GM18526 (cell line): ENCODE results near the gene AKT1.

ENCODE experiments used
- POLR2A ChIP-seq: IDR thresholded peaks from 3 replicates; pipeline ENCODE4 v1.6.1; 2011; ENCODE audit not compliant: insufficient read length; ENCODE audit errors: extremely low read depth

AKT1 gene

GRCh38 chr14:104773505-104774452 is 21.8 kb downstream of the AKT1 start:
- no peak for TF ChIP-seq POLR2A

- no peak for TF ChIP-seq POLR2A
Observed at GRCh38 chr14:104772707-104773504, 22.6 kb downstream of the AKT1 start.

DNA sequence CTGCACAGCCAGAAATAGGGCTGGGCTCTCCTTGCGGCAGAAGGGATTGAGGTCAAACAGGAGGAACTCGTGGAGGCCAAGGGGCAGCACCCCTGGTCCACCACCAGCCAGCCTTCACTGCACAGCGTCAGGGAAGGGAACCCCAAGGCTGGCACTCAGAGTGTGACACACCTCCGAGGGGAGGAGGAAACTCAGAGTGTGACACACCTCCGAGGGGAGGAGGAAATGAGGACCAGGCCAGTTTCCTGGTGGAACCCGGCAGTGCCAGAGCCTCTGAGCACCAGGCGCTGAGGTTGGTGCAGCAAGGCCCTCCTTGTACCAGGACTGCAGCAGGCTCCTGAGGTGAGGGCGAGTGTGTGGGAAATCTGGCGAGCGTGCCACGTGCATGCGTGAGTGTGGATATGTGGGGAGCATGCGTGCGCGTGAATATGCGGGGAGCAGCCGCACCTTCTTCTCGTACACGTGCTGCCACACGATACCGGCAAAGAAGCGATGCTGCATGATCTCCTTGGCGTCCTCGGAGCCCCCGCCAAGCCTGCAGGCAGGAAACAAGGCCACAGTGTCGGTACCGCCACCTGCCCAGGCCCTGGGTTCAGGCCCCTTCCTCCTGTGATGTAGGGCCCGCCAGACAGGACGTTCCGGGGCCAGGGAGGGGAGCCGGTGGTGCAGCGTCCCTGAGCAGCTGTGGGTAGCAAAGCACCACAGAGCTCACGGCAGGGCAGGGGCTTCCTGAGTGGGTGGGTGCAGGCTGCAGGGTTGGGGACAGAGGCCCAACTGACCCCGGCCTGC is 23.4 kb downstream of the AKT1 start:
- TF ChIP-seq POLR2A = no peak

DNA sequence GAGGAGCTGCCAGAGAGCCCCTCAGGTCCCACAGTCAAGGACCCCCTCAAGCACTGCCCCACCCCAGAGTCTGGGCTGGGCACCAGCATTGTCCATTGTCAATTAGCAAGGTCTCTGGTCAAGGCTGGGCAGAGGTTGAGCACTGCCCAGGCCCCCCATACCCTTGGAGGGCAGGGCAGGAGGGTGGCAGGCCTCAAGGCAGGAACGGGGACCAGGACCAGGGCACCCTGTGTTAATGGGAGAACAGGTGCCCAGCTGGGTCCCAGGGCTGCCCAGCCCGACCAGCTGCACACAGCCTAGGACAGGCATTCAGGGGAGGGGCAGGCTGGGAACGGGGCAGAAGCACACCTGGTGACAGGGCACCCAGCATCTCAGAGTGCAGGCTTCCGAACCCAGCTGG is 24.2 kb downstream of the AKT1 start:
- no peak for TF ChIP-seq POLR2A

GRCh38 chr14:104770851-104771272 is 24.7 kb downstream of the AKT1 start:
- TF ChIP-seq POLR2A = no peak

DNA sequence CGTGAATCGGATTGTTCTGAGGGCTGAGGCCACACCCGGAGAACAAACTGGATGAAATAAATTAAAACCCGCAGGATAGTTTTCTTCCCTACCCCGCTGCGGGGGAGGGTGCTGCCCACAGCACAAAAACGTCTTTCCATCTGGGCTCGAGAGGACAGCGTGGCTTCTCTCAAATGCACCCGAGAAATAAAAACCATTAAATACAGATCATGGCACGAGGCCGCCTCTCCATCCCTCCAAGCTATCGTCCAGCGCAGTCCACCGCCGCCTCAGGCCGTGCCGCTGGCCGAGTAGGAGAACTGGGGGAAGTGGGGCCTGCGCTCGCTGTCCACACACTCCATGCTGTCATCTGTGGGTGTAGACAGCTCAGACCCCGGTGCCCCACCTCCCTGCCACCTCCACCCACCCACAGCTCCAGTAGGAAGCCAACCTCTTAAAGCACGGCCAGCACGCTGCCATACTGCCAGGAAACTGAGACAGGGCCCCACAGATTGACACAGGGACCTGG is 25.4 kb downstream of the AKT1 start:
- TF ChIP-seq POLR2A = no peak

DNA sequence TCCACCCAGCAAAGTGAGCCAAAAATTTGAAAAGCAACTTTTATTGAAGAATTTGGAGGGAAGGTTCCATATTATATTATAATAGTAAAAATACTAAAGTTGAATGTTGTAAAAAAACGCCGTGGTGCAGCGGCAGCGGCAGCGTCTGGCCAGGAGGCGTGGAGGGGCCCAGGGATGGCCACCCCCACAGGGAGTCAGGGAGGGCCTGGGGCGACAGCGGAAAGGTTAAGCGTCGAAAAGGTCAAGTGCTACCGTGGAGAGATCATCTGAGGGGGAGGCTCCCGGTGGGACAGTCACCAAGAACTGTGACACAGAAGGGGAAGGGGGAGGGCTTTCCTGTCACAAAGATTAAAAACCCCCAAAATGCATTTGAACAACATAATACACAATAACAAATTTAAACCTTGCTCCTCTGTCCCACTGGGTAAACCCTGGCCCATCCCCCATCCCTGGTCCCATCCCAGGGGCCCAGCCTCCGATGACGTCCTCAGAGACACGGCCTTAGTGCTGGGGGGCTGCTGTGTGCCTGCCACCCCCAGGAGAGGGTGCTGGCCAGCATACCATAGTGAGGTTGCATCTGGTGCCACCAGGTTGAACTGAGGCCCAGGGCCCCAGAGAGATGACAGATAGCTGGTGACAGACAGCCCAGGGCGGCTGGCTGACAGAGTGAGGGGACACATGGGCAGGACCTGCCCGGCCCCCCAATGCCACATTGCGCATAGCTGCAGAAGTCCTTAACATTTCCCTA is 26.1 kb downstream of the AKT1 start:
- TF ChIP-seq POLR2A = no peak

DNA sequence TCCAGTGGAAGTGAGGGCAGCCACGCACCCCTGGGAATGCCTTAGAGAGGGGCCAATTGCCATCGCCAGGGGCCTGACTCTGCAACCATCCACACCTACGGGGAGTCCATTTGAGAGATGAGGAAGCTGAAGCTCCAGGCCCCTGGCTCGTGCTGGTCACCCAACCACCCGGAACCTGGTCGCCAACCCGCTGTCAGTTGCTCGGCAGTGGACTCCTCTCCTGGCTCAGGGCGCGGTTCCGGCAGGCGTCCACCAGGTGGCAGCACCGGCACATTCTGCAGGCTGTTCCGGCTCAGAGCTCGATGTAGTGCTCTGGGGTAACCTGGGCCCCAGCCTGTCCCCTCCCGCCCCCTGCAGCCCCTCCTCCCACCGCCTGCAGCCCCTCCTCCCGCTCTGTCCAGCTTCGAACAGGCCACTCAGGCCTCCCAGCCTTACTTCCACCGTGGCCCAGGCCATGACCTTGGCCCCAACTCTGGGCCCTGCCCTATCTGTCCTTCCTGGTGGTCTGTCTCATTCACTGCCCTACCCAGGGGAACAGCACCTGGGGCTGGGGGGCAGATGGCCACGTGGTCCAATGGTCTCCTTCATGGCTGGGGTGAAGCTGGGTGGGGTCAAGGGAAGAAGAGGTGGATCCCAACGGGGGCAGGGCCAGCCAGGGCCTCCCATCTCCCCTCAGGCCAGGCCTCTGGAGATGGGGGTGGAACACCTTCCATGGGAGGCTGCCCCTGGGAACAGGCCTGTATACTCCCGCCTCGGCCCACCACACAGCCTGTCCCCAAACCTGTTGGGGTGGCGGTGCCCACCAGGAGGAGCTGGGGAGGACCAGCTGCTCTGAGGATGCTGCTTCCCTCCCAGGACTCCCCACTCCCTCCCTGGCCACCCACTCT is 26.9 kb downstream of the AKT1 start:
- no peak for TF ChIP-seq POLR2A

DNA sequence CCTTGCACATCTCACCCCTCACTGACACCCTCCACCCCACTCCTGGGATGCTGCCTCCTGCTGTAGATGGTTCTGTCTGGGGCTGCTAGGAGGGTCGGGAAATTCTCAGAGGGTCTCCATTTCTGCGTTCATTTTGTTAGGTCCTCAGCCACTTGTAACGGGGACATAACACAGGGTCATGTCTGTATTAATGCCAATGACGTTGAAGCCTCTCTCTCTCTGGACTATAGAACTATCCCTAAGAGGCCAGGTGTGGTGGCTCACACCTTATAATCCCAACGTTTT is 28.0 kb downstream of the AKT1 start:
- no peak for TF ChIP-seq POLR2A

DNA sequence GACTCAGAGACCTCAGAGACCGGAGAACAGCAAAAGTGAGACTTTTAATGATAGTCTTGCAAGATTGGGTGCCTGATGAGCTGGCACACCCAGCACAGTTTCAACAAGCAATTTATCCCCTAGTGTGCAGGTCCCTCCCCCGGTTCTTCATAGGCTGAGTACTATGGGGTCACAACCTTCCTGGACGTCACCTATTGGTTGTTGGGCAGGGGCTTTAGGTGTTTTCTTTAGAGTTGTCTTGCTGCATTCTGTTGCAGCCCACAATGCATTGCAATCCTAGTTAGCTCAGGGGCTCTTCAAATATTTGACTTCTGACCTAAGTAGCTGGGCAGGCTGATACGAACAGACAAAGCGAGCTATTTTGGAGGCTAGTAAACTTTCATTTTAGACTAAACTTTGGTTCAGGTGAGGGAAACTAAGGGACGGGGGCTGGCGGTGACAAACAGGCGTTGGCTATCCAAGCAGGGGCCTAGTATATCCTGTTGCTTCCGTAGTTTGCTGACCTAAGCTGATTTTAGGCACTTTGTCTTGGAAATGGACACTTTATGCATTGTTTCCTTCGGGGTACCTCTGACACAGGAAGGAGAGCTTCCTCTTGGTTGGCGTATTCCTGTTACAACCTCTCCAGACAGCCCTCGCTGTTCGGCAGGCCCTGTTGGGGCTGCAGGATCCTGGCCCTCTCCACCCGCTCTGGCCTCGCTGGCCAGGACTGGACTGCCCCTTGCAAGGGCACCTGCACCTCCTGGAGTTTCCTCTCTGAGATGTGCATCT is 28.5 kb downstream of the AKT1 start:
- TF ChIP-seq POLR2A = no peak

GRCh38 chr14:104766256-104766862 is 29.2 kb downstream of the AKT1 start:
- no peak for TF ChIP-seq POLR2A

- TF ChIP-seq POLR2A = no peak
Observed at GRCh38 chr14:104765517-104765916, 30.0 kb downstream of the AKT1 start.
